ENCODE data around the gene CFAP61. TPM values are rescaled to one million over a fixed set of nuclear protein-coding genes. Genes with fewer than 3 reads are reported as not detected.

Gene CFAP61
- total and polyA plus RNA-seq, 2 donors from 2014 or later = 0.58 to 2.6 TPM

DNA sequence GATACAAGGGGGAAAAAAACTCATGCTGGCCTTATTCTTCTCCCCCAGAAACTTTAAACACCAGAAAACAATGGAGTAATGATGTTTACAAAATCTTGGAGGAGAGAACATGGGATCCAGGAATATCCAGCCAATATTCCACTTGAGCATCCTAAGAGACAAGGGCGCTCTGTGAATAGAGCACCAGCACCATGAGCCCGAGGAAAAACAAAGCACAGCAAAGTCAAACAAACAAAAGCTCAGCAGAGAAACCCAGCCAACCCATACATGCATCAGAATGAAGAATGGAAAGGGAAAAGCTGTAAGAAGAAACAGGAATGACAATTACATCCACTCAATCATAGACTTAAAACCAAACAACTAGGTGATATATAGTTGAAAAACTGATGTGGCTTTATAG, 39.8 kb upstream of the CFAP61 start:
- peaks cover 0 to 10% (median 0%) of the 10 kb centered on the region in 3 donors for H3K4me1 ChIP-seq (ENCODE audit: control insufficient read depth in 2 of 3, insufficient read depth in 2 of 3, low read depth in 1 of 3, low read length in 3 of 3)
- no peak for DNase-seq
- no peaks in the 10 kb centered on the region for H3K27me3 ChIP-seq (ENCODE audit: control insufficient read depth, insufficient read depth, low read length)
- no peaks in the 10 kb centered on the region for H3K36me3 ChIP-seq (ENCODE audit: control insufficient read depth in 2 of 3, insufficient read depth in 3 of 3, low read length in 3 of 3)
- TF ChIP-seq, protein P1, sequence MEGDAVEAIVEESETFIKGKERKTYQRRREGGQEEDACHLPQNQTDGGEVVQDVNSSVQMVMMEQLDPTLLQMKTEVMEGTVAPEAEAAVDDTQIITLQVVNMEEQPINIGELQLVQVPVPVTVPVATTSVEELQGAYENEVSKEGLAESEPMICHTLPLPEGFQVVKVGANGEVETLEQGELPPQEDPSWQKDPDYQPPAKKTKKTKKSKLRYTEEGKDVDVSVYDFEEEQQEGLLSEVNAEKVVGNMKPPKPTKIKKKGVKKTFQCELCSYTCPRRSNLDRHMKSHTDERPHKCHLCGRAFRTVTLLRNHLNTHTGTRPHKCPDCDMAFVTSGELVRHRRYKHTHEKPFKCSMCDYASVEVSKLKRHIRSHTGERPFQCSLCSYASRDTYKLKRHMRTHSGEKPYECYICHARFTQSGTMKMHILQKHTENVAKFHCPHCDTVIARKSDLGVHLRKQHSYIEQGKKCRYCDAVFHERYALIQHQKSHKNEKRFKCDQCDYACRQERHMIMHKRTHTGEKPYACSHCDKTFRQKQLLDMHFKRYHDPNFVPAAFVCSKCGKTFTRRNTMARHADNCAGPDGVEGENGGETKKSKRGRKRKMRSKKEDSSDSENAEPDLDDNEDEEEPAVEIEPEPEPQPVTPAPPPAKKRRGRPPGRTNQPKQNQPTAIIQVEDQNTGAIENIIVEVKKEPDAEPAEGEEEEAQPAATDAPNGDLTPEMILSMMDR (IDR thresholded peaks at IDR 0.05; ENCODE audit: borderline replicate concordance, extremely low read depth, insufficient read depth) = no peak
- H3K9ac ChIP-seq (ENCODE audit: low read length in 3 of 3) = no peak overlapping the region
- H3K9me3 ChIP-seq (ENCODE audit: control insufficient read depth in 2 of 3, insufficient read depth in 1 of 3, low read length in 3 of 3) = no peaks in the 10 kb centered on the region
- intact Hi-C loops (cut with DNase I) = no loop called here
- FAIRE-seq = no peak
- H3K4me3 ChIP-seq (ENCODE audit: low read length in 3 of 3) = no peak overlapping the region
- H3K27ac ChIP-seq (ENCODE audit: low read depth in 2 of 2, low read length in 2 of 2) = no peak overlapping the region

DNA sequence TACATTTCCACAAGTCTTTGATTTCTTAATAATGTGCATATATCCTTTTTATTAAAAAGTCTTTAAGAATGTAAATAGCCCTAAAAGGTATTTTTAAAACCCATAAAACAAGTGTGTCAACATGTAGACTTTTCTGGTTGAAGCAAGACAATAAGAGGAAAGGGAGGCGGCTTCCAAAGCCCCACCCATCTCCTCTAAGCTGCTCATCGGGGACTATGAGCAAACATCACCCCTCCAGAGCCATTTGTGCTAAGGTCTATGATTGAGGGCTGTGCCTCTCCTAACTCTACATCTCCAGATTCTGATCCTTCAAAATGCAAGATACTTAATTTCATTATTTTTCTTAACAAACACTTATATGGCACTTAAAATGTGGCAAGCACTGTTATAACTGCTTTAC, 37.7 kb upstream of the CFAP61 start:
- no peaks in the 10 kb centered on the region for H3K27me3 ChIP-seq (ENCODE audit: control insufficient read depth, insufficient read depth, low read length)
- no peaks in the 10 kb centered on the region for H3K9me3 ChIP-seq (ENCODE audit: control insufficient read depth in 2 of 3, insufficient read depth in 1 of 3, low read length in 3 of 3)
- no peak overlapping the region for H3K9ac ChIP-seq (ENCODE audit: low read length in 3 of 3)
- DNase-seq = no peak
- intact Hi-C loops (cut with DNase I) = no loop called here
- FAIRE-seq = no peak
- TF ChIP-seq, protein P1 (IDR thresholded peaks at IDR 0.05; ENCODE audit: borderline replicate concordance, extremely low read depth, insufficient read depth) = no peak
- peaks cover 0 to 22% (median 11%) of the 10 kb centered on the region in 3 donors for H3K4me1 ChIP-seq (ENCODE audit: control insufficient read depth in 2 of 3, insufficient read depth in 2 of 3, low read depth in 1 of 3, low read length in 3 of 3)
- no peak overlapping the region for H3K4me3 ChIP-seq (ENCODE audit: low read length in 3 of 3)
- no peak overlapping the region for H3K27ac ChIP-seq (ENCODE audit: low read depth in 2 of 2, low read length in 2 of 2)
- no peaks in the 10 kb centered on the region for H3K36me3 ChIP-seq (ENCODE audit: control insufficient read depth in 2 of 3, insufficient read depth in 3 of 3, low read length in 3 of 3)

DNA sequence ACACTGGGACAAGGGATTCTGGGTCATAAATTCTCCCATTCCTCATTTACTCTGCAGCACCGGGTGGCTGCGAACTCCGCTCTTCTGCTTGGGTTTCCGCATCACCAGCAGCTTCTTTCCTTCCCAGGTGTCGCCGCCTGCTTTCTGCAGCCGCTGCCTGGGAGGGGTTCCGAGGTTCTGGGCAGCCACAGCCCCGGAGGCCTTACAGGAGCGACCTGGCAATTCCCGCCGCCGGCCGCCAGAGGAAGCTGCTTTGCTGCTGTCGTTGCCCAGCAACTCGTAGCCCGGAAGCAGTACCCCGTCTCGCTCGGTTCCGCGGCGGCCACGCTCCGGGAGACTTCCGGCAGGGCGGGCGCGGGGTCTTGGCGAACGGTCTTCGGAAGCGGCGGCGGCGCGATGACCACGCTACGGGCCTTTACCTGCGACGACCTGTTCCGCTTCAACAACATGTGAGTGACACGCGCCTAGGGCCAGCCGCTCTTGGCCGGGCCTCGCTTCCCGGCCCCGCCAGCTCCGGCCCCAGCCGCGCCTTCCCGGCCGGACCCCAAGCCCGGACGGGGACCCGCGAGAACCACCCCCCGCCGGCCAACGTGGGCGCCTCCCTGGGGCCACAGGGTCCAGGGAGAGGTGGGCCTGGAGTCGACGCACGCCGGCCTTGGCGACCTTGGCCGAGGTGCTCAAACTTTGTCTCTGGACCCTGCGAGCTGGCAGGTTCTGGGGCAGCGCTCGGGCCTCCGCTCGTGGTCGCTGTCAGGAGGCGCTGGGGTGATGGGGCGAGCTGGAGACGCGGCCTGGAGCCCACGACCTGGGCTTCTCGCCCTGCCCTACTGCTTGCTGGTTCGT, 35.1 kb upstream of the CFAP61 start, which contains the start of gene NAA20:
TSS of gene NAA20 (plus strand) at position 362 of the 843 bp plus-strand sequence. CDS start at position 397, 35 bp downstream.
- Histone ChIP-seq H3K36me3 (ENCODE audit: control insufficient read depth in 2 of 3, insufficient read depth in 3 of 3, low read length in 3 of 3) (no peaks in the 10 kb centered on the region), H3K9me3 (ENCODE audit: control insufficient read depth in 2 of 3, insufficient read depth in 1 of 3, low read length in 3 of 3) (no peaks in the 10 kb centered on the region), H3K4me3 (ENCODE audit: low read length in 3 of 3) (peak within 1 kb of the TSS; percentile 84 to 92 (median 89)), H3K4me1 (ENCODE audit: control insufficient read depth in 2 of 3, insufficient read depth in 2 of 3, low read depth in 1 of 3, low read length in 3 of 3) (peaks cover 0 to 18% (median 11%) of the 10 kb centered on the region in 3 donors), H3K27ac (ENCODE audit: low read depth in 2 of 2, low read length in 2 of 2) (peak within 1 kb of the TSS; percentile 54 to 73), H3K9ac (ENCODE audit: low read length in 3 of 3) (peak within 1 kb of the TSS; percentile 72 to 87 (median 78)), H3K27me3 (ENCODE audit: control insufficient read depth, insufficient read depth, low read length) (no peaks in the 10 kb centered on the region)
- intact Hi-C loops (cut with DNase I) = no loop called here
- TF ChIP-seq, protein P1 (IDR thresholded peaks at IDR 0.05; ENCODE audit: borderline replicate concordance, extremely low read depth, insufficient read depth) = peak; percentile 68
- no peak for FAIRE-seq
- DNase-seq = peak; percentile 96 to 98 (median 96)

Measured in kidney (tissue), 14 donors.